ENCODE data around the gene PDLIM3. TPM values are rescaled to one million over a fixed set of nuclear protein-coding genes. Genes with fewer than 3 reads are reported as not detected.

Gene PDLIM3
- total and polyA plus RNA-seq, 2 of the 4 experiments (the other 2 are of a cell fraction): 6.4 to 11.7 TPM

GRCh38 chr4:185576962-185577950 is 41.9 kb upstream of the PDLIM3 start:
- H3K9me3 ChIP-seq (ENCODE audit: control insufficient read depth, insufficient read depth, low read length): no peaks in the 10 kb centered on the region; the same call in 1 of the 2 replicates
- dilution Hi-C loops (cut with HindIII; ENCODE audit: low sequenced_read_pairs, unreplicated experiment) (no loop called here), in situ Hi-C loops (cut with MboI; ENCODE audit: low sequenced_read_pairs) (no loop called here), intact Hi-C loops (cut with micrococcal nuclease) (no loop called here)
- peaks cover 0 to 3% of the 10 kb centered on the region in 2 experiments; a peak in 1 of 4 replicates for H3K79me1 ChIP-seq (ENCODE audit: low read depth in 1 of 2, low read length in 2 of 2)
- 0 out of 2 replicates have a peak overlapping the region, but pooled peaks have one; percentile 14 for H3K14ac ChIP-seq (replicated peaks; ENCODE audit: low read depth, low read length)
- H3K56ac ChIP-seq (ENCODE audit: extremely low read depth, insufficient read depth, low read length): no peak overlapping the region
- 0 out of 4 replicates have a peak overlapping the region, but pooled peaks of 1 of the 2 experiments have one; percentile 9 for H4K8ac ChIP-seq (ENCODE audit: low read depth in 2 of 2, low read length in 2 of 2)
- no peak overlapping the region for H2AK5ac ChIP-seq (ENCODE audit: low read depth, low read length)
- no peak overlapping the region for H3K9ac ChIP-seq (ENCODE audit: low read depth, low read length)
- H2AFZ ChIP-seq (replicated peaks; ENCODE audit: low read length, poor library complexity): no peak overlapping the region
- no peak overlapping the region; the same call in 1 of the 2 replicates for H4K5ac ChIP-seq (ENCODE audit: low read depth, low read length)
- H2BK5ac ChIP-seq (ENCODE audit: low read depth, low read length, poor library complexity, severe bottlenecking): no peak overlapping the region
- no peaks in the 10 kb centered on the region for H3K36me3 ChIP-seq (ENCODE audit: control insufficient read depth, insufficient read depth, low read length)
- peaks cover 11% of the 10 kb centered on the region for H3K4me1 ChIP-seq (ENCODE audit: control insufficient read depth, insufficient read depth, low read length)
- H3K23ac ChIP-seq (ENCODE audit: low read depth, low read length): no peak overlapping the region
- H3K27me3 ChIP-seq (ENCODE audit: control insufficient read depth, insufficient read depth, low read length): no peaks in the 10 kb centered on the region; the same call in 1 of the 2 replicates
- H3K9me1 ChIP-seq (ENCODE audit: insufficient read depth, low read length): peaks cover 7% of the 10 kb centered on the region
- DNase-seq (peak; percentile 26), ATAC-seq (ENCODE audit: low read depth) (peak; percentile 10)
- no peak overlapping the region for H3K4ac ChIP-seq (ENCODE audit: low read depth, low read length)
- H3K27ac ChIP-seq (ENCODE audit: insufficient read depth, low read length): no peak overlapping the region
- no peak overlapping the region for H2AK9ac ChIP-seq (replicated peaks; ENCODE audit: low read depth, low read length, poor library complexity)
- ChIA-PET POLR2A (ENCODE audit: unreplicated experiment) (no interaction called here), CTCF (interaction anchor here (1.4 kb wide), 1 partner anchor 21 kb away, joined by 4 read pairs; no protein-coding TSS in a partner anchor)
- 0 out of 2 replicates have a peak overlapping the region, but pooled peaks have one; percentile 3 for H2BK20ac ChIP-seq (ENCODE audit: low read depth, low read length)
- H4K20me1 ChIP-seq (ENCODE audit: insufficient read depth, low read length): no peaks in the 10 kb centered on the region
- H4K91ac ChIP-seq (ENCODE audit: insufficient read depth, low read depth, low read length): no peak overlapping the region
- no peak overlapping the region for H3K4me3 ChIP-seq (ENCODE audit: insufficient read depth, low read depth, low read length)
- BruUV-seq (replicated peaks): no TSS peak
- H3K4me2 ChIP-seq (ENCODE audit: low read depth, low read length): peak overlapping the region; percentile 22; the same call in 1 of the 2 replicates
- H2BK15ac ChIP-seq (ENCODE audit: low read depth, low read length): no peak overlapping the region
- no peak overlapping the region for H2BK120ac ChIP-seq (ENCODE audit: low read depth, low read length)
- H3K18ac ChIP-seq (ENCODE audit: low read depth, low read length): peak overlapping the region; percentile 29; the same call in 1 of the 2 replicates
- WGBS, 2 experiments (ENCODE audit: extremely low coverage in 2 of 2, insufficient read length in 1 of 2): 90% methylated on average over 2 of the region's 8 CpGs; no CpG with 5 or more reads in 1 of the 2 experiments
- no peak for TF ChIP-seq RAD21 (IDR thresholded peaks at IDR 0.05; ENCODE audit: low read length)
- TF ChIP-seq, protein P1, sequence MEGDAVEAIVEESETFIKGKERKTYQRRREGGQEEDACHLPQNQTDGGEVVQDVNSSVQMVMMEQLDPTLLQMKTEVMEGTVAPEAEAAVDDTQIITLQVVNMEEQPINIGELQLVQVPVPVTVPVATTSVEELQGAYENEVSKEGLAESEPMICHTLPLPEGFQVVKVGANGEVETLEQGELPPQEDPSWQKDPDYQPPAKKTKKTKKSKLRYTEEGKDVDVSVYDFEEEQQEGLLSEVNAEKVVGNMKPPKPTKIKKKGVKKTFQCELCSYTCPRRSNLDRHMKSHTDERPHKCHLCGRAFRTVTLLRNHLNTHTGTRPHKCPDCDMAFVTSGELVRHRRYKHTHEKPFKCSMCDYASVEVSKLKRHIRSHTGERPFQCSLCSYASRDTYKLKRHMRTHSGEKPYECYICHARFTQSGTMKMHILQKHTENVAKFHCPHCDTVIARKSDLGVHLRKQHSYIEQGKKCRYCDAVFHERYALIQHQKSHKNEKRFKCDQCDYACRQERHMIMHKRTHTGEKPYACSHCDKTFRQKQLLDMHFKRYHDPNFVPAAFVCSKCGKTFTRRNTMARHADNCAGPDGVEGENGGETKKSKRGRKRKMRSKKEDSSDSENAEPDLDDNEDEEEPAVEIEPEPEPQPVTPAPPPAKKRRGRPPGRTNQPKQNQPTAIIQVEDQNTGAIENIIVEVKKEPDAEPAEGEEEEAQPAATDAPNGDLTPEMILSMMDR (conservative IDR thresholded peaks at IDR 0.05; ENCODE audit: low read depth, low read length): no peak
- TF ChIP-seq NFE2L2 (IDR thresholded peaks at IDR 0.05; ENCODE audit: low read depth, low read length): no peak
- no peak for TF ChIP-seq MAFK (IDR thresholded peaks at IDR 0.05; ENCODE audit: low read depth, low read length)
- no peak for TF ChIP-seq SMC3 (IDR thresholded peaks at IDR 0.05; ENCODE audit: low read depth, low read length)
- no peak for TF ChIP-seq CHD1 (IDR thresholded peaks at IDR 0.05; ENCODE audit: low read depth, low read length)
- no peak for TF ChIP-seq MXI1 (IDR thresholded peaks at IDR 0.05; ENCODE audit: borderline replicate concordance, low read depth, low read length)
- TF ChIP-seq BHLHE40 (IDR thresholded peaks at IDR 0.05; ENCODE audit: low read depth, low read length): no peak
- no peak for TF ChIP-seq MAZ (IDR thresholded peaks at IDR 0.05; ENCODE audit: borderline replicate concordance, low read depth, low read length)
- TF ChIP-seq RFX5 (IDR thresholded peaks at IDR 0.05; ENCODE audit: low read depth, low read length): no peak
- TF ChIP-seq CEBPB (IDR thresholded peaks at IDR 0.05; ENCODE audit: low read depth, low read length): no peak
- no peak for TF ChIP-seq USF2 (IDR thresholded peaks at IDR 0.05; ENCODE audit: low read depth, low read length)

Data from IMR-90 (cell line).